WERI-Rb-1 (cell line): ENCODE measurements around the gene ROM1.
A peak's percentile ranks its signal among the peaks of the same experiment; 100 is the strongest.

Source experiments
- DNase-seq: peaks from one replicate; pipeline ENCODE4 v3.0.0-alpha.2; 2020
- H3K27ac ChIP-seq: fragments of 250-450 bp; sonication (Bioruptor Pico); 2 replicates; pipeline ENCODE4 v1.5.1; 2020; ENCODE audit warnings: mild to moderate bottlenecking, moderate library complexity
- H3K27me3 ChIP-seq: fragments of 250-450 bp; sonication (Bioruptor Pico); 2 replicates; pipeline ENCODE4 v1.5.1; 2021; ENCODE audit warnings: mild to moderate bottlenecking, low read depth, moderate library complexity; ENCODE audit not compliant: insufficient read depth, severe bottlenecking
- H3K36me3 ChIP-seq: fragments of 250-450 bp; sonication (Bioruptor Pico); 2 replicates; pipeline ENCODE4 v1.5.1; 2020; ENCODE audit warnings: mild to moderate bottlenecking, moderate library complexity
- H3K4me3 ChIP-seq: 2 replicates; pipeline ENCODE4 v1.5.1; 2011; ENCODE audit warnings: low read depth, mild to moderate bottlenecking, control low read depth, low read length
- H3K9me3 ChIP-seq: fragments of 250-450 bp; sonication (Bioruptor Pico); 2 replicates; pipeline ENCODE4 v1.5.1; 2021; ENCODE audit warnings: mild to moderate bottlenecking, moderate library complexity; ENCODE audit not compliant: severe bottlenecking
- TF ChIP-seq, protein P1 (sequence below): IDR thresholded peaks from 2 replicates; pipeline ENCODE4 v1.5.1; 2011; ENCODE audit warnings: low read depth, mild to moderate bottlenecking, control low read depth, inconsistent platforms, low read length

The ROM1 gene

DNA sequence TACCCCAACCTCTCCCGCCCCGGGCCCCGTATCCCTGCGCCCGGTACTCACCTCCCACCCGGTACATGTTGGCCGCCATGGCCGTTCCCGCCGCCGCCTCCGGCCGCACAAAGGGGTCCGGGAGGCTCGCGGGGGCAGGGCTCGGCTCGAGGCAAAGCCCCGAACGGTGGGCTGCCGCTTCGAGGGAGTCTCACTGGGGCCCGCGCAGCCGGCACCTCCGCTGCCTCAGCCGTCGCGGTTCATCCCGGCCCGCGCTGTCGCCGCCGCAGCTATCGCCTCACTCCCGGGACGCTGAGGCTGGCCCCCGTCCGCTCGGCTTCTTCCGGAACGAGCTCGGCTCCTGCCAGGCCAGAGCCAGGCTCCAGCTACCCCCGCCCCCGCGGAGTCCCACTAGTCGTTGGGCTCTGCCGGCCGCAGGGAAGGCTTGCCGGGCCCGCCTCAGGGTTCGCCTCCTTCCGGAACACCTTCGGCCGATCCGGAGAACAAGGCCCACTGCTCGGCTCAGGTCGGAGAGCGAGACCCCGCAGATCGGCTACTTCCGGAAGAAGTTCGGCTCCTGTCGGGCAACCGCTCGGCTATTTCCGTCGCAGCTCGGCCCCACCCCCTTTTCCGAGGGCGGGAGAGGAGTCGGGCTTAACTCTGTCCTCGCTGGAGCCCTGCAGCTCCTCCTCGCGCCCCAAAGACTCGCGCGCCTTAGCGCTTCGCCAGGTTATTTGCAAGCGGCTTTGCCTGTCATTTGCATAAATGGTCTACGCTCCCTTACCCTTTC is 11.5 kb upstream of the ROM1 start, which contains the start of gene MTA2:
Gene MTA2, minus strand, starts transcription at position 494 of the 769 bp plus-strand sequence. Its CDS starts 415 bp downstream, at position 79.
- TF ChIP-seq, protein P1, sequence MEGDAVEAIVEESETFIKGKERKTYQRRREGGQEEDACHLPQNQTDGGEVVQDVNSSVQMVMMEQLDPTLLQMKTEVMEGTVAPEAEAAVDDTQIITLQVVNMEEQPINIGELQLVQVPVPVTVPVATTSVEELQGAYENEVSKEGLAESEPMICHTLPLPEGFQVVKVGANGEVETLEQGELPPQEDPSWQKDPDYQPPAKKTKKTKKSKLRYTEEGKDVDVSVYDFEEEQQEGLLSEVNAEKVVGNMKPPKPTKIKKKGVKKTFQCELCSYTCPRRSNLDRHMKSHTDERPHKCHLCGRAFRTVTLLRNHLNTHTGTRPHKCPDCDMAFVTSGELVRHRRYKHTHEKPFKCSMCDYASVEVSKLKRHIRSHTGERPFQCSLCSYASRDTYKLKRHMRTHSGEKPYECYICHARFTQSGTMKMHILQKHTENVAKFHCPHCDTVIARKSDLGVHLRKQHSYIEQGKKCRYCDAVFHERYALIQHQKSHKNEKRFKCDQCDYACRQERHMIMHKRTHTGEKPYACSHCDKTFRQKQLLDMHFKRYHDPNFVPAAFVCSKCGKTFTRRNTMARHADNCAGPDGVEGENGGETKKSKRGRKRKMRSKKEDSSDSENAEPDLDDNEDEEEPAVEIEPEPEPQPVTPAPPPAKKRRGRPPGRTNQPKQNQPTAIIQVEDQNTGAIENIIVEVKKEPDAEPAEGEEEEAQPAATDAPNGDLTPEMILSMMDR: no peak
- Histone ChIP-seq H3K36me3 (peaks cover 50% of the 10 kb centered on the region), H3K4me3 (peak within 1 kb of the TSS; percentile 95)

DNA sequence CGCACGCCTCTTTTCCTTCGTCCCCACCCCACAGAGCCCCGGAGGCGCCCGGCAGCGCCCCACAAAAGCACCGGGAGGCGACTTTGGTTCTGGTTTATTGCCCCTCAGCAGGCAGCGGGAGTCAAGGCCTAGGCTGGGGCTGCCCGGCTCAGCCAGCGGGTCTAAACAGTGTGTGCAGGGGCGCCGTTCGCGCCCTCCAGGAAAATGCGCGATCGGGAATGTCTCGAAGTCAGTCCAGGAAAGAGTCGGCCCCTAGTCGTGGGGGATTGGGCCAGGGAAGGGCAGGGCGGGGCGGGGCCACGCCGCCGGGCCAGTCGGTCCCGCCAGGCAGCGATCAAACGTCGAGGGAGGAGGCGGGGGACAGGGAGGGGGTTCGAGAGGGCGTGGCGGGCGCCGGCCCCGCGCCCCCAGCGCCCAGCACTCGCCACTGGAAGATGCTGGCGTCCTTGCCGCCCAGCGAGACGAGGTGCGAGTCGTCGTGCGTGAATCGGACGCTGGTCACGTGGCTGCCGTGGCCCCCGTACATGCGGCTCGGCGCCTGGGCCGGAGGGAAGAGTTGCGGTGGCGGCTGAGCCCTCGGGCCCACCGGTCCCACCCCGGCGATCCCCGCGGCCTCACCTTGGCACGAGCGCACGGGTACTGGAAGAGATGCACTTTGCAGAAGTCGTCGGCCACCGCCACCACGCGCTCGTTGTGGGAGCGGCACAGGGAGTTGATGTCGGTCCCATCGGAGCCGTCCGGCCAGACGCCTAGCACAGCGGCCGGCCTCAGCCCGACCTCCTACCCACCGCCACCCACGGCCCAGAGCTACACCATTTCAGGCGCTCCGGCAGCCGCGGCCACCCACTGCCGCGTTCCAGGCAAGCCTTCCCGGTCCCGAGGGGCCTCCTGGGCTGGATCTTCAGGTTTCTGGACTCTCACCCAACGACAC is 10.7 kb upstream of the ROM1 start:
- Histone ChIP-seq H3K27ac (peak overlapping the region; percentile 97), H3K36me3 (peaks cover 43% of the 10 kb centered on the region), H3K27me3 (no peaks in the 10 kb centered on the region), H3K9me3 (no peaks in the 10 kb centered on the region), H3K4me3 (peak overlapping the region; percentile 95)
- peak; percentile 72 for DNase-seq
- TF ChIP-seq, protein P1: no peak

More for the DNA sequence above, 11.5 kb upstream of the ROM1 start, which contains the start of gene MTA2:
- H3K9me3 ChIP-seq: no peaks in the 10 kb centered on the region
- no peaks in the 10 kb centered on the region for H3K27me3 ChIP-seq
- H3K27ac ChIP-seq: peak within 1 kb of the TSS; percentile 97
- peak; percentile 98 for DNase-seq

DNA sequence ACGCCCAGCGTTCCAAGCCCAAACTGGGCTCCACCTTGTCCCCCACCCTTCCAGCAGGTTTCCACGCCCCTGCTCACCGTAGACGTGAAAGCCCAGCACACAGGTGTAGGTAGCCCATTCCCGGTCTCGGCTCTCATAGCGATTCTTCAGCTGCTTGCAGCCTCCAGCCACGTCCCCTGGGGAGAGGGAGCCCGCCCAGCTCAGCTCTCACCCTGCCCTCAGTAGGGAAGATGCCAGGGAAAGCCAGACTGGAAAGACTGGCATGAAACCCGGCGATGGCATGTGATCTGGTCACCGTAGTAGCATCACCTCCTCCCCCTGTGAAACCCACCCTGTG is 10.0 kb upstream of the ROM1 start:
- TF ChIP-seq, protein P1: no peak
- Histone ChIP-seq H3K4me3 (no peak overlapping the region), H3K36me3 (peaks cover 37% of the 10 kb centered on the region)

DNA sequence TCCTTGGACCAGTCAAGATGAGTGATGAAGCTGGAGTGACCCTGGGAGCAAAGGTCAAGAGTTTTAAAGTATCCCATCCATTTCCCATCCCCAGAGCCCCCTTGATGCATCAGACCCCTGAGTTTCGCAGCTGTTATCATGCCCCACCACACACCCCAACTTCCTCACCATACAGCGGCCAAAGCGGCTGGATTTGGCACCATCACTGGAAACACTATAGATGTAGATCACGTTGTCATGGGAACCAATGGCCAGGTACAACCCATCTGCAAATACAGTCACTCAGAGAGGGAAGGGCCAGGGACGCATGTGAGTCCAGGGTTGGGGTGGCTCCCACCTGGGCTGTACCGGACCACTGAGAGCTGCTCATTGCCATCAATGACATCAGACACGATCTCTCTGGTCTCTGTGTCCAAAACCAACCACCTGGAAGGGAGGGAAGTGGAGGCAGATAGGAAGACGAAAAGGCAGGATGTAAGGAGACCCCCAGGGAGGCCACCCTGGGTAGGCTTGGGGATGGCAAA is 9.2 kb upstream of the ROM1 start:
- H3K9me3 ChIP-seq: no peaks in the 10 kb centered on the region
- H3K27ac ChIP-seq: no peak overlapping the region
- peaks cover 29% of the 10 kb centered on the region for H3K36me3 ChIP-seq
- H3K27me3 ChIP-seq: no peaks in the 10 kb centered on the region
- H3K4me3 ChIP-seq: no peak overlapping the region
- TF ChIP-seq, protein P1: no peak
- DNase-seq: no peak

More for the DNA sequence above, 10.0 kb upstream of the ROM1 start:
- no peaks in the 10 kb centered on the region for H3K9me3 ChIP-seq
- no peaks in the 10 kb centered on the region for H3K27me3 ChIP-seq
- no peak overlapping the region for H3K27ac ChIP-seq
- DNase-seq: no peak

DNA sequence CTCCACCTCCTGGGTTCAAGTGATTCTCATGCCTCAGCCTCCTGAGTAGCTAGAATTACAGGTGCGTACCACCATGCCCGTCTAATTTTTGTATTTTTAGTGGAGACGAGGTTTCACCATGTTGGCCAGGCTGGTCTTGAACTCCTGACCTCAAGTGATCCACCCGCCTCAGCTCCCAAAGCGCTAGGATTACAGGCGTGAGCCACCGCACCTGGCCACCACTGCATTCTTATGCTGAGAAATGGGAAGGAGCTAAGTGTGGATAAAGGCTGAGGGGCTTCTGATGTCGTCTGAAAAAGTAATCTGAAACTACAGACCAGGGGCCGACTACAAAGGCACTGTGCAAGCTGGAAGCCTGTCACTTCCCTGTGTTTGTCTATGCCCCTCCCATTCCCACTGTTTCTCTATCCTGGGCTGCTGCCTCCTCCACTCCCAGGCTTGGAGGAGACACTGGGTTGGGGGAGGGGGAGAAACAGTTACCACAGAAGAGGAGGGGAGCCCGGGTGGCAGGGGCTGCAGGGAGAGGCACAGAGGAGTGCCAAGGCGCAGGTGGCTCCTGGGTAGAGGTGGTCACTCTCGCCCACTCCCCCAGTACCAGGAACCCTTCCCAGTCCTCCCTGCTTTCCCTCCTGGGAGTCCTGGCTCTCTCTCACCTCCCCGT is 8.5 kb upstream of the ROM1 start:
- Histone ChIP-seq H3K9me3 (no peaks in the 10 kb centered on the region), H3K27me3 (no peaks in the 10 kb centered on the region), H3K27ac (peak overlapping the region; percentile 32), H3K36me3 (peaks cover 23% of the 10 kb centered on the region), H3K4me3 (no peak overlapping the region)
- peak; percentile 55 for DNase-seq
- TF ChIP-seq, protein P1: no peak
